KOPT-K1 (cell line): ENCODE data around the gene RBM8A.

Experiments
- H3K27ac ChIP-seq: fragments of 200-600 bp; sonication (generic); 2 replicates; pipeline ENCODE4 v1.5.1; 2016; ENCODE audit warnings: antibody characterized with exemption, mild to moderate bottlenecking, low read depth, low read length; ENCODE audit not compliant: poor library complexity, severe bottlenecking
- H3K36me3 ChIP-seq: fragments of 200-600 bp; sonication (generic); 2 replicates; pipeline ENCODE4 v1.5.1; 2017; ENCODE audit warnings: antibody characterized with exemption, mild to moderate bottlenecking, low read length, moderate library complexity; ENCODE audit not compliant: insufficient read depth
- H3K9me3 ChIP-seq: fragments of 200-600 bp; sonication (generic); 2 replicates; pipeline ENCODE4 v1.5.1; 2017; ENCODE audit warnings: antibody characterized with exemption, low read length, mild to moderate bottlenecking; ENCODE audit not compliant: insufficient read depth, poor library complexity, severe bottlenecking

The RBM8A gene

DNA sequence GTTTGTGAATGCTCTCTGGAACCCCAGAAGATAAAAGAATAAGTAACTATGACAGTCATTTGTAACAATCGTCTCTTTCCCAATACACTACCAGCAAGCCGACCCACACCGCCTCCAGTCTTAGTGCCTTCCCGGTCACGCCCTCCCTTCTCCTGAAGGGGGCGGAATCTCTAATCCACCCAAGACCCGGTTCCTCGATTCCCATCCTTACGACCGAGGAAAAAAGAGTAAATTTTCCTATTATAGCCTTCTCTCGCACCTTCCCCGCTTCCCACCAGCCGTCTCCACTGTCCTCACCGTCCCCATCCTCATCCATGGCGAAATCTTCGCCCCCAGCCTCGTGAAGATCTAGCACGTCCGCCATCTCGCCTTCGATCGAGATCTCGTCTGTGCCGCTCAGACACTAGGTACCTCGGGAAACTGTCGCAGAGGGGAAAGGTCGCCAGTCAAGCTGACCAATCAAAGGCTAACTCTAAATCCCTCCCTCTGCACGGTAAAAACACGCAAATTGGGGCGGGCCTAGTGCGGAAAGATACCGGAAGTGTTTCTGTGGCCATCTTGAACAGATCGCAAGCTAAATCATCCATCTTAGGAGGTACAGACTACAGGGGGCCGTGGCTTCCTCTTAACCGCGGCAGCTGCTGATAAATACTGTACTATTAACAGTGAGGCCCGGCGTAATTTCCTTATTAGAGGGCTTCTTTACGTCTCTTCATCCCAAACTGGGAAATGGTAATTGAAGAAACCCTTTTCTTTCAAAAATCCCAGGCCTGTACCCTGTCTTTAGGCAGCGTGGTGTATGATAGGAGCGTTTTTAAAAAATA lies at the start of gene RBM8A:
Gene RBM8A, minus strand, starts transcription at position 422 of the 824 bp plus-strand sequence. Its CDS starts 58 bp downstream, at position 364.
- H3K36me3 ChIP-seq: peaks cover 29% of the 10 kb centered on the region
- H3K9me3 ChIP-seq: no peaks in the 10 kb centered on the region
- H3K27ac ChIP-seq: peak within 1 kb of the TSS; percentile 84

DNA sequence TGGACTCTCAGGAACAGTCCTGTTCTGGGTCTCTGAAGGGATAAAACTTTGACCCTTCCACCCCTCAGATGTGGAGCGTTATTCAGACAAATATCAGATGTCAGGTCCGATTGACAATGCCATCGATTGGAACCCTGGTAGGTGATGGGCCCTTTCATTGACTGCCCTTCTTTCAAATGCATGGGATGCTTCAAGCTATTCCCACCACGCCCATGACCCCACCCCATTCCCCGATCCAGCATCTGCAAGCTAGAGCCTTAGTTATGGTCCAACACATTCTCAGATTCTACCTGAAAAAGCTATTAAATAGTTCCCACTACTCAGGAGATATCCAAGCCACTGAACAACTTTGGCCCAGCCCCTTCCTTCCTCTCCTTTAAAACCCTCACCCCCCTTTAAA lies 49.7 kb upstream of the RBM8A start:
- Histone ChIP-seq H3K27ac (peak overlapping the region; percentile 72), H3K9me3 (no peaks in the 10 kb centered on the region), H3K36me3 (no peaks in the 10 kb centered on the region)

DNA sequence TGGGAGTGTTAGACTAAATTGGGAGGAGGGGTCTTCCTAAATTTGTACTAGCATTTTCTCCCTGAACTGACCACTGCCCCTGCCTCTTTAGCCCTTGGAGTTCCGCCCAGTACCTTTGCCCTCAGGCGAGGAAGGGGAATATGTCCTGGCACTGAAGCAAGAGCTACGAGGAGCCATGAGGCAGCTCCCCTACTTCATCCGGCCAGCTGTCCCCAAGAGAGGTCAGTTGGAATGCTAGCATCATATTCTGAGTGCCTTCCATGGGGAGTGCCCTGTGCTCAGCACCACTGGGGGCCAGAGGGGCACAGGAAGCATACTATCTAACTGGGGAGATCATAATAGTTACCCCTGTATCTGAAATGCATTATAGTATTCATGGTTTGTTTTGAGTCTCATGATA lies 47.9 kb upstream of the RBM8A start:
- Histone ChIP-seq H3K27ac (no peak overlapping the region), H3K9me3 (no peaks in the 10 kb centered on the region), H3K36me3 (no peaks in the 10 kb centered on the region)

DNA sequence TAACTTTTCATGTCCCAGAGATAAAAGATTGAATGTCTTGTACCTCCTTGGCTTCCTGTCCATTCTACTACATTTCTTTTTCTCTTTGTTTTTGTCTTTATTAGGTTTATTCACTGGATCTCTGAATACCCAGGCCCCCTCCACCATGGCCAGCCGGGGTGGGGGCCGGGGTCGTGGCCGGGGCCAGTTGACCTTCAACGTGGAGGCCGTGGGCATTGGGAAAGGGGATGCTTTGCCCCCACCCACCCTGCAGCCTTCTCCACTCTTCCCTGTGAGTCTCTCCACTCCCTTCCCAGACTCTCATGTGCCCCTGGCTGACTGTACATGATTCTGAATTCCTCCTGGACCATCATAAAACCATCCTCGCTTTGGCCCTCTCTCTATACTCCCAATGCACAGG lies 47.4 kb upstream of the RBM8A start:
- Histone ChIP-seq H3K27ac (no peak overlapping the region), H3K9me3 (no peaks in the 10 kb centered on the region), H3K36me3 (no peaks in the 10 kb centered on the region)

DNA sequence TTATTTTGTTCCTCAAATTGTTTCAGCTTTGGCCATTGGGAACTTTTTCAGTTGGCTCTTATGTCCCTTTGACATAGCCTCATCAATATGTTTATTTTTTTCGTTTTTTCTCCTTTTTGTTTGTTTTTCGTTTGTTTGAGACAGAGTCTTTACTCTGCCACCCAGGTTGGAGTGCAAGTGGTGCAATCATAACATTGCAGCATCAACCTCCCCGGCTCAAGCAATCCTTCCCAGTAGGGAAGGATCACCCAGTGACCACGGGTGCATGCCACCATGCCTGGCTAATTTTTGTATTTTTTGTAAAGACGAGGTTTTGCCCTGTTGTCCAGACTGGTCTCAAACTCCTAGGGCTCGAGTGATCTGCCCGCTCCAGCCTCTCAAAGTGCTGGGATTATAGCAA lies 45.3 kb upstream of the RBM8A start:
- no peaks in the 10 kb centered on the region for H3K36me3 ChIP-seq
- no peak overlapping the region for H3K27ac ChIP-seq
- H3K9me3 ChIP-seq: peaks cover 3% of the 10 kb centered on the region

DNA sequence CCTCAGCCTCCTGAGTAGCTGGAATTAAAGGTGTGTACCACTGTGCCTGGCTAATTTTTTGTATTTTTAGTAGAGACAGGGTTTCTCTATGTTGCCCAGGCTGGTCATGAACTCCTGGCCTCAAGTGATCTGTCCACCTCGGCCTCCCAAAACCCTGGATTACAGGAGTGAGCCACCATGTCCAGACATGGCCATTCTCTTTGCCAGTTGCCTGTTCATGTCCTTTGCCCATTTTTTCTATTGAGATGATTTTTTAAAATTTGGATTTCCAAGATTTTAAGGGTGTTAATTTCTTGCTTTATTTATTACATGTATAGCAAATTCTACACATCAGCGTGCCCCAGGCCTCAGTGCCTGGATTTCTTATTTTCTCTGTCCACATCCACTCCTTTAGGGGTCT lies 40.0 kb upstream of the RBM8A start:
- Histone ChIP-seq H3K9me3 (peaks cover 12% of the 10 kb centered on the region), H3K36me3 (no peaks in the 10 kb centered on the region), H3K27ac (no peak overlapping the region)

DNA sequence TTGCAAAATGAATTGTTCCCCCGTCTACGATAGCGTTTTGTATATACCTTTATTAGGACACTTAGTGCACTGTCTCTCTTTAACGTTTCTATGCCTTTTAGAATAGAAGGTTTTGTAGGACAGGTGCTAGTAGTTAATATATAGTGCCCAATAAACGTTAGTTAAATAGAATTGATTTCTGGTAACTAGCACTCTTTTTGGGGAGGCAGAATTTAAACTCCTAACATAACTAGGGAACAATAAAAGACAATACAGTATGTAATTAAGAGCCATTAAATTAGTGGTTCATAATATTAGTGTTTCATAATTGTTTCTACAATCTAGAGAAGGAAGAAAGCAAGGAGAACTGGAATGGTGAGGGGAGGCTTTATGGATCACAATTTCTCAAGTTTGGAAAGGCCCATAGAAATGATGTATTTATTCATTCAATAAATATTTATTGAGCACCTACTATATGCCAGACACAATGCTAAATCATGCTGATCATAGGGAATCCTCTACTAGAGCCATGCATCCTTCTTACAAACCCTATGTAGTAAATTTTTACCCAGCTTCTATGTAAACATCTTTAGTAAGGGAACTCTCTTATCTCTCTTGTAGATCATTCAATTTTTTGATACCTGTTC lies 37.9 kb upstream of the RBM8A start:
- Histone ChIP-seq H3K36me3 (no peaks in the 10 kb centered on the region), H3K27ac (peak overlapping the region; percentile 65), H3K9me3 (peaks cover 12% of the 10 kb centered on the region)

DNA sequence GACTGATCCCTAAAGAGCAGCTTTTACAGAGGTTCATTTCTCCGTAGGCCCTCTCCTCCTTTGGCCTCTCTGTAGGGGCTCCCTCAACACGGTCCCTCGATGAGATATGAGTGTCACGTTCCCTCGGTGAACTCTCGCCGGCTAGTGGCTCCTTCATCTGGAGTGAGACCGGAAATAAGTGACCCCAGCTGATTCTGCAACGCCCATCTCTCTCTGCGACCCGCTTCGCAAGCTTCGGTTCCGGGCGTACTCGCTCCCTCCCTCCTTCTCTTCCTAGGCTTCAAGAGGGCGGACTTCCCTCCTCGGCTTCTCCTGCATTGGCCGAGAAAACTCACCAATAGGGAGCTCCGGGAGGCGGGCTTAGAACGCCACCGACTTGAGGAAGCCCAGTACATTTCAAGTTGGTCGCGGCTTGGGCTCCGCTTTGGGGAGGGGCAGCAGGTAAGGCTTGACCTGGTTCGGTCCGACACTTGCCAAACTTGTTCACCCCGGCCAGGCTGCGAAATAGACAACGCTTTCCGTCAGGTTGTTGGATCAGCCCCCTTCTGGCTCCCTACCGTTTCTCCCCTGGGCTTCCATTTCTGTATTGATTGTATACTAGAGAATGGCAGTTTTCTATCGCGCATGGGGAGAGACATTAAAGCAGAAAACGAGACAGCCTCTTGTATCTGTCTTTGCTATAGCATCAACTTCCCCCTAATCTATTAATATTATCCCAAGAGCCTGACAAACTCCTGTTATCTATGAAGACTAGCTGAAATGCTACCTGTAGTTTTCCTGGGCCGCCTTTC lies 37.2 kb upstream of the RBM8A start, which contains the start of the genes ANKRD34A and POLR3GL:
Gene ANKRD34A, minus strand, starts transcription at position 248 of the 791 bp plus-strand sequence. CDS start 2,816 bp downstream, outside the sequence.
Gene POLR3GL, plus strand, starts transcription at position 363 of the 791 bp plus-strand sequence. CDS start 10,176 bp downstream, outside the sequence.
- Histone ChIP-seq H3K9me3 (peaks cover 12% of the 10 kb centered on the region), H3K36me3 (no peaks in the 10 kb centered on the region), H3K27ac (peak within 1 kb of the TSS; percentile 65)

DNA sequence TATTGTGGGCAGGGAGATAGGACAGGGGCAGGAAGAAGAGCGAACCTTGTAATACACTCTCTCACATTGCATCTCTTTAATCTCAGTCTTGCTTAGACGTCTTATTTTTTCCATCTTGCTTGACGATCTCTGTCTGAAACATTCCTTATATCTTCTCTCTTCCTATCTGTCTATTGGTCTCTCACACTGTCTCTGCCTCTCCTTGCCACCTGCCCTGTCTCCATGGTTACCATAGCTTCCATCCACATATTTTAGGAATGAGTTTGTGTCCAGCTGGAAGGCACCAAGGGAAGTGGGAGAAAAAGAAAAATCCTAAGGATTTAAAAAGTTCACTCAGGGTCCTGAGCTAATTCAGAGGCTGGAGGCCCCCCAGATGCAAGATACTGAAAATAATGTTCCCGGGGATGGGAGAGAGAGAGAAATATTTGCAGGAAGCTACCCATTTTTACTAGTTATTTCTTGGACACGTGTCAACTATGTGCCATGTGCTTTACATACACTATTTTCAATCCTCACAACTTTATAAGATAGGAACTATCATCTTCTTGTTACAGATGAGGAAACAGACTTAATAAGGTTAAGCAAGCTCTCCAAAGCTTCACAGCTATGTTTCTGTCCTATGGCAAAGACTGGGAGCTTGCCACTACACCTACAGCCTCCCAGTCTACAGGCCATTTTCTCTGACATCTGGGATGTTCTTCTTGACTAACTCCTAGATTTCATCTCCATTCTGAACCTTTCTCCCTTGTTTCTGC lies 36.2 kb upstream of the RBM8A start:
- H3K9me3 ChIP-seq: peaks cover 12% of the 10 kb centered on the region
- no peaks in the 10 kb centered on the region for H3K36me3 ChIP-seq
- H3K27ac ChIP-seq: peak overlapping the region; percentile 65

DNA sequence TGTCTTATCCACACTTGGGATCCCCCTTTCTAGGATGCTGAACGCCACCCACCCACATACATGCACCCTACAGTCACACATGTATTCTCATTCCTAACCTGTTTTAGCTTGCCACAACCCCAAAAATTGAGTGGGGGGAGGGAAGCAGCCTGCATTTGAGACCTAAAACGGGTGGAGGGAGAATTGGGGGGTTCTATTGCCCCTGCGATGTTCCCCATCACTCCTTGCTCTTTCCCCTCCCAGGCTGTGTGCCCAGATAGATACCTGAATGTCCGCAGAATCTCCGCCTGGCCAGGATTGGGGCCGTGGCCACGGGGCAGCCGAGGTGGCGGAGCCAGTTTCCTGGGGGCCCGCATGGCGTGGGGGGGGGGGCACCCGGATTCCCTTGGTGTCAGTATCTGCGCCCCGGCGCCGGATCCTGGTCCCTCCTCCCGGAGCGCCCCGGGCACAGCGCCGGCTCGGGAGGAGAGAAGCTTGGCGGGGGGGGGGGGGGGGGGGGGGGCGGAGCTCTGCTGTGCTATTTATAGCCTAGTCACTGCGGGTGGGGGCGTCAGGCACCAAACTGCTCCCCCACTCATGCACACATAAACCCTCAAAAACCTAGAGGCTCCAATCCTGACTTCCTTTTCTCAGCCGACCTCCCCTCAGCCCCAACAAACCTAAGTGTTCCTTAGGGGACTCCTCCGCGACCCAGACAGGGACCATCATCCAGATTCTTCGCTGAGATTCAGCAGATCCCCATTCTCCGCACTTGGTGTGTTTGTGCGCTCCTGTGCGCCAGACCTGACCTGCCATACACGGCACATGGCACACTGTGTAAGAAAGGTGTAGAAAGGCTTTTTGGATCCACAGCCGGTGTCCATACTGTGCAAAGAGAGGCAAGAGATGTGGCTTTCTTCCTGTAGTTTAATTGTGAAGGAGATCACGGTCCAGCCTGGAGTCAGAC lies 35.1 kb upstream of the RBM8A start:
- Histone ChIP-seq H3K27ac (no peak overlapping the region), H3K36me3 (no peaks in the 10 kb centered on the region), H3K9me3 (peaks cover 8% of the 10 kb centered on the region)

DNA sequence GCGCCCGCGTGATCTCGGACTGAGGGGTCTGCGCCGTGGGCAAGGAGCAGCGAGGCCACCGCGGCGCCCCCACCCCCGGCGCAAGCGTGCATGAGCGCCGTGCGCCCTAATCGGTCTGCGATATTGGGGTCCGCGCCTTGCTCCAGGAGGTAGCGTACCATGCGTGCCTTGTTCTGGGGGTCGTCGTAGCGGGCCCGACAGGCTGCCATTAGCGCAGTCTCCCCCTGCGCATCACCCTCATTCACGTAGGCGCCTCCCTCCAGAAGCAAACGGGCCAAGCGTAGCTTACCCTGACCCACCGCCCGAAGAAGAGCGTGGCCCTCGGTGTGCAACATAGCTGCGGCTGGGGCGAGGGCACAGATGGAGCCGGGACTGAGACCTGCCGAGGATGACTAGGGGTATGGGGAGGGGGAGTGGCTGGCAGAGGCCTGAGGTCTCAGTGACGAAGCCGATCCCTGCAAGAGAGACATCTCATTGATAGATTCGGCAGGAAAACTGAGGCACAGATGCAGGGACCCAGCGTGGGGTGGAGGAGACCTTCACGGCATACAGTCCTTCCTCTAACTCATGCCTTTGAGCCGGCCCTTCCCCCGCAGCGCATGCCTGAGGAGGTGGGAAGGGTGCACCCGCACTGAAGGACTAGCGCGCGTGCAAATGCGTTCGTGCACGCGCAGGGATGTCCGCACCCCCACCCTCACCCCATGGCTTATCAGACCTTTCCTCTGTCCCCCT lies 34.3 kb upstream of the RBM8A start:
- Histone ChIP-seq H3K9me3 (no peaks in the 10 kb centered on the region), H3K36me3 (no peaks in the 10 kb centered on the region), H3K27ac (peak overlapping the region; percentile 22)

DNA sequence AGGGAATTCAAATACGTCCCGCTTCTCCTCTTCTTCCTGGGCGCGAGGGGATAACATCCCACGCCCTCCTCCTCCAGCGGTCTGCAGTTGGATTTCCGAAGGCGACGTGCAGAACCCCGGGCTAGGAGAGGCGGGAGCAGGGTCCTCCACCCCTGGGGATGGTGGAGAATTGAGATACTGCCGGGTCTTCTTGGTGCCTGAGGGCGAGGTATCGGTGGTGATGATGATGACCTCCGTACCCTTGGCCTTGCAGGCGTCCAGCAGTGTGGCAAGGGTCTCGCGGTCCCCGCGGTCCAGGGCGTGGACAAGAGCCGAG lies 33.8 kb upstream of the RBM8A start:
- no peaks in the 10 kb centered on the region for H3K9me3 ChIP-seq
- peak overlapping the region; percentile 22 for H3K27ac ChIP-seq
- H3K36me3 ChIP-seq: no peaks in the 10 kb centered on the region

DNA sequence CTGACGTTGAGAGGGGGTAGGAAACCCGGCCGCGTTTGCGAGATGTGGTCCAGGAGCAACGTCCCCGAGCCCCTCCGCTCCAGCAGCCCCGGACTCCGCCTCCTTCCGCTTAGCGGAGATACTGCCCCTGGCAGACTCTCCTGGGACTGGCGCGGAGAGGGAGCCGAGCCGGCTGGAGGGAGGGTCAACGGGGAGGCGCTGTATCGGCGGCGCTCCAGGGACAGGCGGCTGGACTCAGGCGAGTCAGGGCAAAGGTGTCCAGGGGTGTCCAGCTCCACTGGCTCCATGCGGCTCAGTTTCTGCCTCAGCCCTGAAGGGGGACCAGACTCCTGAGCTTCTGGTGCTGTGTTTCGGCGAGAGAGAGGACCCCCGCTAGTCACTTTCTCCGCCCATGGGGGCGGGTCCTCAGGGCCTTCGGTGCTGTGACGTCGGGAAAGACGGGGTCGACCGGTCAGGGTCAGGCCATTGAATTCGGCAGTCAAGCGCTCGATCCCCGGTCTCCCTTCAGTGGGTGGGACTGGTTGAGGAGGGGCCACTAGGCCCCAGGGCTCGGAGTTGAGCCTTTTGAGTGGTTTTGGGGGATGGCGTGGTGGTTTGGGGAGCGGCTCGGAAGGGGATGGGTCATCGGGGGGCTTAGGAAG lies 33.3 kb upstream of the RBM8A start:
- no peaks in the 10 kb centered on the region for H3K9me3 ChIP-seq
- no peaks in the 10 kb centered on the region for H3K36me3 ChIP-seq
- peak overlapping the region; percentile 22 for H3K27ac ChIP-seq
